IPS-18c (cell line): ENCODE results near the gene HOXD12.

Experiments used
- H3K4me3 ChIP-seq: 2 replicates; pipeline ENCODE4 v1.7.0; 2013; ENCODE audit warnings: low read depth, mild to moderate bottlenecking, low read length, moderate library complexity; ENCODE audit not compliant: insufficient read depth
- H3K9me3 ChIP-seq: one replicate; pipeline ENCODE4 v1.6.1; 2013; ENCODE audit warnings: mild to moderate bottlenecking, low read length, moderate library complexity; ENCODE audit not compliant: control insufficient read depth, insufficient read depth

The HOXD12 gene

DNA sequence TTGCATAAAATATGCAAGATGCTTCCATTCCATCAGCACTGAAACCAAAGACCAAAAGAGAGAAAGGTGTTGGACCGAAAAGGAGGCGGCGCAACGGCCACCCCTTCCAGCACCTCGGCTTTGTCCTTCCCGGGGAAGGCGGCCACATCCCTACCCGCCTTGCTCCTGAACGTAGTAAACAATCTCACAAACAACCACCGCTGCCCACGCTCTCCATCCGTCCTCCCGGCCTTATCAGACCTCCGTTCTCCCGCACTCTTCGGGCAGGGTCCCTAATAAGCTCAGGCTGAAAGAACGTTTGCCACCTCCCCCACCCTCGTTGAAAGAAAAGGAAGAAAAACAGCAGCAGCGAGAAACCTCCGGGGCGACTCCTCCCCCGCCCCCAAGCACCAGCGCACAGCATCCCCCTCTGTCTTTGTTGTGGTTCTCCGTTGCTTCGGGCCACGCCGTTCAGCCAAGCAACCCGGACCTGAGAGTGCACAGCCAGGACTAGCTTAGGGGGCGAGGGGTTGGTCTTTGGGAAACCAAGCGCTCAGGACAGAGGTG is 20.2 kb upstream of the HOXD12 start:
- Histone ChIP-seq H3K9me3 (peaks cover 7% of the 10 kb centered on the region), H3K4me3 (peak overlapping the region; percentile 1)

DNA sequence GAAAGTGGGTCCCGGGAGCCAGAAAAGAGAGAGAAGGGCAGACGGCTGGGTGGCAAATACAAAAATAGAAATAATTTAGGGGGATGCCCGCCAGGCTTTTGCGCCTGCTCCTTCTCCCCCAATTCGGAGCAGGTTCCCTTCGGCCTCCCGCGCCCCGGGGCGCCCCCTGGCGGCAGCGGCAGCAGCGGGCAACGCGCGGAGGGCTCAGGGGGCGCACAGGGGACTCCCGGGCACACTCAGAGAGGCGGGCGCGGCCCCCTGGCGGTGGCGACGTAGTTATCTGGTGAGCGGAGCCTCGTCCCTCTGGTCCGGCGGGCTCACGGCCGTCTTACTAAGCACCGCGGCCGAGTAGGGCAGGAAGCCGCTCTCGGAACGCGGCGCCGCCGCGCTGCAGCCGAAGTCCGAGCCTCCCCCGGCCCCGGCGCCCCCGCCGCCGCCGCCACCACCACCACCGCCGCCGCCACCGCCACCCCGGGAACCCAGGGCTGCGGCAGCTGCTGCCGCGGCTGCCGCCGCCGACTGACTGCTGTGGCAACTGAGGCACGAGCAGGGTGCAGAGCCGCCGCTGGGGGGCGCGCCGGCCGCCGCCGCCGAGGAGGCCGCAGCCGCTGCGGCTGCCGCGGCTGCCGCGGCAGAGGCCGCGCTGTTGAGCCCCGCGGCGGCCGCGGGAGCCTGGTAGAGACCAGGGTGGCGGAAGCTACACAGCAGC is 19.6 kb upstream of the HOXD12 start:
- peak overlapping the region; percentile 1; the same call in 1 of the 2 replicates for H3K4me3 ChIP-seq

DNA sequence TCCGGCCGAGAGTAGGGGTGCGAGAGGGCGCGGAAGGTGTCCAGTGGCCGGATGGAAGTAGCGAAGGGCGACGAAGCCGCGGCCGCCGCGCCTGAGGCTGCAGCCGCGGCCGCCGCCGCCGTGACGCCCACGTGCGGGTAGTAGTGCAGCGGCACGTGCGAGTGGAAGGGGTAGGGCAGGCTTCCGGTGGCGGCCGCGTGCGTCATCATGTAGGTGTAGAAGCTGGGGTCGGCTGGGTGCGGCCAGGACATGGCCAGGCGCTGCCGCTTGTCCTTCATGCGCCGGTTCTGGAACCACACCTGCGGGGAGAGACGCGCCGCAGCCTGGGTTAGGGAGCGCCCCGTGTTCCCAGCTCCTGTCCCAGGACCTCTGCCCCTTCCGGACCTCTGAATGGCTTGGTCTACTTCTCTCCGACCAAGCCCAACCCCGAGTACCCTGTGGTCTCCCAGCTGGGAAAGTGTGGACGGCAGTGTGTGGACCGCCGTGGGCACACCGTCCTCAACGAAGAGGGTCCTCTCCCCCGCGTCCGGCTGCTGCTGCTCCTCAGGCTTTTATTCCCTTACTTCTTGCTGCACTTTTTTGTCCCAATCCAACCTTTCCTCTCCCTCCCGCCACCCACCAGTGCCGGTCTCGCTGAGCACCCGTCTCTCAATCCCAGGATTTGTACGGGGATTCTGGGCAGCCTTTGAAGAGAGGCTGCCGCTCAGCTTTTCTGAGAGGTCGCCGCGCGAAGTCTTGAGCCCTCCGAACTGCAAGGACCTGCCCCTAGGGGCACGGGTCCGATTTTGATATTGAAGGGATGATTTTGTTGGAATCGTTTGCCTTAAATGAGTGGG is 18.8 kb upstream of the HOXD12 start:
- Histone ChIP-seq H3K4me3 (peak overlapping the region; percentile 31; the same call in 1 of the 2 replicates), H3K9me3 (peaks cover 7% of the 10 kb centered on the region)

More for the DNA sequence above, 19.6 kb upstream of the HOXD12 start:
- peaks cover 7% of the 10 kb centered on the region for H3K9me3 ChIP-seq

DNA sequence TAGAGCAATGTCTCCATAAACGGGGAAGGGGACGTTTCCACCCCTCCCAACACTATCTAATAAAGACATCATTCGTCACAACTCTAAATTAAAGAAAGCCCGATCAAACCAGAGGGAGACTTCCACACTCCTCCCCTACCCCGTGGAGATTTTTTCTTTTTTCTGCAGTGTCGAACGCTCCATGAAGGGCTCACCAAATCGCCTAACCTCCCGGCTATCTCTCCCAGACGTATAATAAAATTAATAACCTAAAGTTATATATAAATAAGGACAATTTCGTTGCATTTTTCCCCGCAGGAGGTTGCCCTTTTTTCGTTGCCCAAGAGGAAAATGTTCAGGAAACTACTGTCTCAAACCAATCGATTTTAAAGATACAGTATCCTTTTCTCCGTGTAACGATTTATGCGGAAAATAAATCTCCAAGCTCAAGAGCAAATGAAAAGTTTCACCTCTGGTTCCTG is 18.2 kb upstream of the HOXD12 start:
- H3K4me3 ChIP-seq = peak overlapping the region; percentile 31; the same call in 1 of the 2 replicates
- peaks cover 7% of the 10 kb centered on the region for H3K9me3 ChIP-seq

DNA sequence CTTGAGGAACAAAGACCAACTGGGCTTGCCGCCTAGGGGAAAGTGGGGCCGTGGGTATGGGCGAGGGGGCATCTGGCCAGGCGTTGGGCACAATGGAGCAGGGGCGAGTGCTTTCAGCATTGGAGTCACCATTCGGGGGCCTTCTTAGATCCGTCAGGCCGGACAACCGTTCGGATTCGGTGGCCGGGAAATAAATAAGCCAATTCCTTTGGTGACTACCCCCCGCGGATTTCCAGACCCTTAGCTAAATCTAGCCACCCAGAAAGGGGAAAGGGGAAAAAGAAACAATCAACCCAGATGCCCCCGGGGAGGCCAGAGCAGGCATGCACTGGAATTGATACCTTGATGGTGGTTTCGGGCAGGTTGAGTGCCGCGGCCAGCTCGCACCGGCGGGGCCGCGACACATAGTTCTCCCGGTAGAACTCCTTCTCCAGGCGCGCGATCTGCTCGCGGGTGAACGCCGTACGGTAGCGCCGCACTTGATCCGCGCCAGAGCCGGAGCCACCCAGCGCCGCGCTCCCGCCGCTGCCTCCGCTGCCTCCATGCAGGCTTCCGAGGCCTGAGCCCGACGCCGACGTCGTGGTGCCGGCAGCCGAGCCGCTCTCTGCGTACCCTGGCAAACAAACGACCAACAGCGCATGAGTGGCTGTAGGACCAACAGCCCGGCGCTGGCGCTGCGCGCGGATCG is 17.6 kb upstream of the HOXD12 start:
- Histone ChIP-seq H3K9me3 (peaks cover 7% of the 10 kb centered on the region), H3K4me3 (no peak overlapping the region)

DNA sequence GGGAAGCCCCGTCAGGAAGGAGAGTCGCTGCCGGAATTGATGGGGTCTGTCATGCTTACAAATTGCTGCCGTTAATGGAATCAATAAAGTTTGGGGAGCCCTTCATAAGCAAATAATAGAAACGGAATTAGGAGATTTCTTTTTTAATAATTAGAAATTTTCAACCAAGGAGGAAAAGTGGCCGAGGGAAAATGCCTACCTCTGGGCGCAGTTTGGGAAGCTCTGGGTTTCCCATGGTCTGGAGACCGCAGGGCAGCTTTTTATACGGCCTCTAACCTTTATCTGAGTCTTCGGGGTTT is 17.1 kb upstream of the HOXD12 start:
- Histone ChIP-seq H3K9me3 (peaks cover 7% of the 10 kb centered on the region), H3K4me3 (no peak overlapping the region)

DNA sequence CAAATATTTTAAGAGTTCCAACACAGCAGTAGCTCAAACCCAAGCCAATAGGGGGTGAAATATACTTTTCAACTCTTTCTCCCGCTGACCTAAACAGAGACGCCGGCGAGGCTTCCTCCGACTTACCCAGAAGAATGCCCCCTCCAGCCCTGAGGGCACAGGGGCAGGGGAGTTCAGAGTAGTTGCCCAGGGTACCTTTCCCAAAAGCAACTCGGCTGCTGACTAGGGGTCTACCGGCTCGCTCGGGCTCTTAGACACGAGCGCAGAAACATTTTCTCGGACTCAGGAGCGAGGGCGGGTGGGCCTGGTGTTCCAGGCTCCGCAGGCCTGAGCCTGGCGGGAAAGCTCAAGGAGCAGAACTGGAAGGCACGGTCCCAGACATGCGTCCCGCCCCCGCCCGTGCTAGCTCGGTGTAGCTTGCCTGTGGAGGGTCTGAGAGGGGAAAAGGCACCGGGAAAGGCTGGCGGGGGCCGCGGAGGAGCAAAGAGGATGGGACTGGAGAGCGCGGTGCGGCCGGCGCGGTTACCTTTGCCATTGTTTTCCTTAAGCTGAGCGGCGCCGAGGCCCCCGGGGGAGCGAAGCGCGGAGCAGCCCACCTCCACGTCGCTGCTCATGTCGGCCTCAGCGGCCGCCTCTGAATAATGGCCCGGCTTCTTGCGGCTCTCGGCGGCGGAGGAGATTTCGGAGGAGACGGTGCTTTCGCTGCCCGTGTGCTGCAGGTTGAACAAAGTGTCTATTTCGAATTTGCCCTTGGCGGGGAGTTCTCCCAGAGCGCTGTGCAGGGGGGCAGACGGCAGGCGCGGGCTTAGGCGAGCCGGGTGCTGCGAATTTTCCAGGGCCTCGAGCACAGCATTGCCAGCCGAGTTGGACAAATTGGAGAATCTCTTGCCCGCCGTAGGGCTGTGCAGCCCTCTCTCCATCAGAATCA is 16.5 kb upstream of the HOXD12 start:
- Histone ChIP-seq H3K4me3 (no peak overlapping the region), H3K9me3 (peaks cover 7% of the 10 kb centered on the region)

DNA sequence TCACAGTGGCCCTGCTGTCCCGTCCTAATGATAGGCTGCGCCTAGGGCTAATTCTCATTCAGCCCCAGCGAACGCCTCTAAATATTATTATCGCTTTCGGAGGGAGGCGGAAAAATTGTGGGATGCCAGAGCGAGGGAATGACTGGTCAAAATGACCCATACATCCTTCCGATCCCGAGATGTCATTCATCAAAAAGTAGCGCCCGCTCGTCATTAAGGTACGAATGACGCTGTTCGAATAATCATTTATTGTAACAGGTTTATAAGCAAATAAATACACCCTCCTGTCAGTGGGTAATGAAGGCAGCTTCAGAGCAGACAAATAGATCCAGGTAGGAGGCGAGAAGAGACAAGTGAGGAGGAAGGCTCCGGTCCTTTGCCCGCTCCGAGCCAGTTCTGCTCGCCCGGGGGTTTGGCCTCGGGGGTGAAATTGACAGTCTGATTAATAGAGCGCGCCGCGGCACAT is 15.8 kb upstream of the HOXD12 start, which contains the start of gene EVX2:
Gene EVX2, minus strand, starts transcription at position 167 of the 466 bp plus-strand sequence. CDS start 186 bp downstream, outside the sequence.
- Histone ChIP-seq H3K9me3 (peaks cover 7% of the 10 kb centered on the region), H3K4me3 (no peak within 1 kb of the TSS)

DNA sequence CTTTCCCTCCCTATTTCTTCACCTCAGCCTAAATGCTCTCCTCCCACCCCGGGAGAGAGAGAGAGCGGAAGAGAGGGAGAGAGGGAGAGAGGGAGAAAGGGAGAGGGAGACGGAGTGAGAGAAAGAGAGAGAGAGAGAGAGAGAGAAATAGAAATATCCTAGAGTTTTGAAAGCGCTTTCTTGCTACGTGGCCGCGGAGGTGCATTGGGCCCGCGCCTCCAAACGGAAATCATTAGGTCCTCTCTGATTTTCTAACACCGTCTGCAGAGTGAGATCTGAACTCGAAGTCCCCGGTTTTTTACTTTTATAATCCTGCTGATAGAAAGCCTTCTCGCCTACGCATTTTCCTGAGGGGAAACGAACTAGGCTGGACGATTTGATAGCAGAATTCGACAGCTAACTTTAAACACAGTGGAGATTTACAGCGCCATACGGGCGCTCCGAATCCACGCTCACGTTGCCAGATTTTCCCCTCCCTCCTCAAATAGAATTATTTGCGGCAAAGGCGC is 14.9 kb upstream of the HOXD12 start:
- H3K4me3 ChIP-seq = no peak overlapping the region
- H3K9me3 ChIP-seq = peaks cover 5% of the 10 kb centered on the region

DNA sequence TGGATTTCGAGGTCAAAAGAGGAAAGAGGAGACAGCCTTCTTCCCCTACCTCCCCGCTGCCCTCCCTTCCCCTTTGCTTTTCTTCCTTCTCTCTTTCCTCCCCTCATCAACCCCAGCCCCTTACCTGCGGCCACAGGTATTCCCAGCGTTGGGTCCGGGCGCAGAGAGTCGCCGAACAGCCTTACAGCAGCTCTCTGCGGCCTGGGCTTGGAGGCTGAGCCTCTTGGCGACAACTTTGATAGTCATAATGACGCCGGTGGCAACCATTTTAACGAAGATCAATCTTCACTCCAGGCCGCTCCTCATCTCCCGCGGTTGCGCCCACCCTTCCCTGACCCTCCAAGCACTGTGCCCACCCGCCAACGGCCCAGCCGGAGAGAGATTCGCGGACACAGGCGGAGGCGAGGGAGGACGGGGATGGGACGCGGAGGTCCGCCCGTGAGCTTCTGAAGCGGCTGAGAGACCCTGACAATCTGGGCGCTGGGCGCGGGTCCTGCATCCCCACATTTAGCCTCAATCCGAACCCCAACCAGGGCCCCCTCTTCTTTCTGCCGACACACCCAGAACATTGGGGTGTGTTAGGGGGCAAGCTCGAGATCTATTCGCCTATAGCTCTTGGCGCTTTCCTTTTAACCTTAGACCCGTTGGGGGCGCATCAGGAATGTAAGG is 14.3 kb upstream of the HOXD12 start:
- Histone ChIP-seq H3K9me3 (peaks cover 4% of the 10 kb centered on the region), H3K4me3 (no peak overlapping the region)

DNA sequence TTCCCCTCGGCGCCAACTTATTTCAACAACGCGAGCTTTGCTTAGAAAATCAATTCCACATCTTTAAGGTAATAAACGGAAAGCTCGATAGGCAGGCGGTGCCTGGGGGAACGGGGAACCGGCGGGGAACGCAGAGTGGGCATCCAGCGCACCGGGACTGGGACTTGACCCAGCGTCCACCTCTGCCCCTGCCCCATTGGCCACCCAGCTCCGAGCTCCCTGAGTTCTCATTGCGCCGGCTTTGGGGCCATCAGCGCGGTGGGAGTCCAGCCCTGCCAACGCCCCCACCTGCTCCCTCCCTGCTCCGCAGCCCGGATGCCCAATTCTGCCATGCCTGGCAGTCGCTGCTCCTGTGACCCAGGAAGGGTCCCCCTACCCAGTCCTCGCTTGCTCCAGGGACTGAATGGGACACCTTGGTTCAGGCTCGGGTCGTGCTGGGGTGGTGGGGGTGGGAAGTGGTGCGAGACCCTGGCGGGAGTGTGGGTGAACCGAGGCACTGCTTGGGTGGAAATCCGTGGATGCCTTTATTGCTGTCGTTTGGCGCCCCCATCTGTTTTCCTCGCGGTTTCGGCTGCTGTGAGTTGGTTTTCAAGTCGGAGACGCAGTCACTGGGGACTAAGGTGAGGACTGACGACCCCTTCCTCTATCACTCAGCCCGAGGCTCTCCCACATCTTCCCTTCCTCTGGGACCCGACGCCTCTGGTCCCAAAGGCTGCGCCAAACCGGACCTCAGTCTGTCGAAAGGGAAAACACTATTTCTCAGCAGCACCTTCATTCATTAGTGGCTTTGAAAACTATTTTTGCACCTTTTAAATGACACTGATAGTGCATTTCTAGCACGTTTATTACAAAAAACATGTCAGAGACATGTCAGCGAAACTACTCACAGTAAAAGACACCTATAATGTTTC is 13.5 kb upstream of the HOXD12 start:
- Histone ChIP-seq H3K9me3 (peaks cover 4% of the 10 kb centered on the region), H3K4me3 (no peak overlapping the region)

DNA sequence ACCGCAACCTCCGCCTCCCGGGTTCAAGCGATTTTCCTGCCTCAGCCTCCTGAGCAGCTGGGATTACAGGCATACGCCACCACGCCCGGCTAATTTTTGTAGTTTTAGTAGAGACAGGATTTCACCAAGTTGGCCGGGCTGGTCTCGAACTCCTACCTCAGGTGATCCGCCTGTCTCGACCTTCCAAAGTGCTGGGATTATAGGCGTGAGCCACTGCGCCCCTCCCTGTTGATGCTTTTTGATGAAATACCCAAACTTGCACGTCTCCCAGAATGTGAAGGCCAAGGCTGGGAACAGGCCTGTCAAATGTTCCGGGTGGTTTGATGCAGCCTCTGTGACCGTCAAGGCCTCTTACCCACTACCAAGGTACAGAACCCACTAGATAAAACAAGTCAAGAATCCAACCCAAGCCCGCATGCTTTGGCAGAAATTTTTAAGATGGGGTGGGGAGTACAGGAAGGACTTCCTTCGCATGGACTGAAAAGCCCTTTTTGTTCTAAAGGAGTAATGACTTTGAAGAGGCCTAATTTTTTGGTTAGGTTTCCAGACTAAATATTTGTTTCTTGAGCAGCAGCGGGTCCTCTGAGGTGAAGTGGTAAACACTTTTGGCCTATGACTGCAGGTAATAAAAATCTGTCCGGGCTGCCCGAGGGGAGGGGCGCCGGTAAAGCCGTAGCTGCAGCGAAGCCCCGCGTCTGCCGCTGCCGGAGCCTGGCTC is 12.1 kb upstream of the HOXD12 start:
- H3K4me3 ChIP-seq = peak overlapping the region; percentile 26; the same call in 1 of the 2 replicates
- peaks cover 2% of the 10 kb centered on the region for H3K9me3 ChIP-seq

DNA sequence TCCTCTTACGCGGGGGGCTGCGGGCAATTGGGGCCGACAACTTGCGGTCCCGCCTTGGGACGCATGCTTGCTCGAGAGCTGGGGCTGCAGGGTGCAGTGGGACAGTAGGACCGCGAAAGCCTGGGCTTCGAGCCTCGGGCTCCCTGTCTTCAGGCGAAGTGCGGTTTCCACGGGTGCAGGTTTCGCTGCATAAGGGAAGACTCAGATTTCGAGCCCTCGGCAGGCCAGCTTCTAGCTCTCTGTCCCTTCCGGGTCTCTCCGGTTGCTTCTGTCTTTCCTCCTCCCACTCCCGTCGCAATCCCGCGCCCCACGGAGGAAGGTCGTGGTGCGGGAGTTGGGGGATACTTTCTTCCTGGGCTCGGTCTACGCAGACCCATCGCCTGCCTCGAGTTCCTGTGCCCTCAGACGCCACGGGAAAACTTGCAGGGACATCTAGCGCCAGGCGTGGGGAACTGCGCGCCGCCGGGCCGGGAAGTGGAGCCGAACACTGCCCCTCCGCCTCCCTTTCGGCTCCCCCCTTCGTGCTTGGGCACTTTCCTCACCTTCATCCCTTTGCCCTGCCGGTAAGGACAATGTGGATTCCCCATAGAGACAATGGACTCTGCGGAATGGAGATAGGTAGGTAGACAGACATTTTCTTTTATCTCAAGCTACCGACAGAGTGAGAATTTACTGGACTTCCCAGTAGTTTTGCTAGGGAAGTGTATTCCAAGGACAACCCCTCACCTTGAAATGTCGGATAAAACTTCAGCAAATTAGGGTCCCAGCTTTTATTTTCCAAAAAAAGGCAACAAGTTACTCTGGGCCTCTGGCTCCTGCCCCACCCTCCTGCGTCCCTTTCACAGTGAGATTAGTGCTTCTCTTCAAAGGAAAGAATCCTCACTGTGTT is 11.3 kb upstream of the HOXD12 start:
- Histone ChIP-seq H3K4me3 (peak overlapping the region; percentile 26), H3K9me3 (peaks cover 2% of the 10 kb centered on the region)
